ENCODE data around the gene IL2RA.

DNA sequence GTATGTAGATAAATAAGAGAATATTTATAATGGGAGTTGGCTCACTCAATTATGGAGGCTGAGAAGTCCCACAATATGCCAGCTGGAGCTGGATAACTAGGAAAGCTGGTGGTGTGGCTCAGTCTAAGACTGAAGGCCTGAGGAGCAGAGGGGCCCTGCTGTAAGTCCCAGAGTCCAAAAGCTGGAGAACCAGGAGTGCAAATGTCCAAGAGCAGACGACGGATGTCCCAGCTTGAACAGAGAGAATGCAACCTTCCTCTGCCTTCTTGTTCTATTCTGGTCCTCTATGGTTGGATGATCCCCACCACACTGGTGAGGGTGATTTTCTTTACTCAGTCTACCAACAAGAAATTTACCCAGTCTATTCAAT lies 13.2 kb downstream of the IL2RA start:
- TF ChIP-seq CTCF (IDR thresholded peaks at IDR 0.05) (no peak), POLR2A (IDR thresholded peaks at IDR 0.05) (no peak)

Data from Peyer's patch (tissue), 4 donors.